NCI-H226 (cell line): ENCODE measurements around the gene TAF1D.
"Not testable (repeated sequence)": the region's sequence is repeated elsewhere in the genome, so short reads cannot be mapped to it uniquely, and the experiment has no call there.

ENCODE experiments used
- DNase-seq: peaks from one replicate; pipeline ENCODE4 v3.0.0-alpha.2; 2015

TAF1D gene, protein sequence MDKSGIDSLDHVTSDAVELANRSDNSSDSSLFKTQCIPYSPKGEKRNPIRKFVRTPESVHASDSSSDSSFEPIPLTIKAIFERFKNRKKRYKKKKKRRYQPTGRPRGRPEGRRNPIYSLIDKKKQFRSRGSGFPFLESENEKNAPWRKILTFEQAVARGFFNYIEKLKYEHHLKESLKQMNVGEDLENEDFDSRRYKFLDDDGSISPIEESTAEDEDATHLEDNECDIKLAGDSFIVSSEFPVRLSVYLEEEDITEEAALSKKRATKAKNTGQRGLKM

DNA sequence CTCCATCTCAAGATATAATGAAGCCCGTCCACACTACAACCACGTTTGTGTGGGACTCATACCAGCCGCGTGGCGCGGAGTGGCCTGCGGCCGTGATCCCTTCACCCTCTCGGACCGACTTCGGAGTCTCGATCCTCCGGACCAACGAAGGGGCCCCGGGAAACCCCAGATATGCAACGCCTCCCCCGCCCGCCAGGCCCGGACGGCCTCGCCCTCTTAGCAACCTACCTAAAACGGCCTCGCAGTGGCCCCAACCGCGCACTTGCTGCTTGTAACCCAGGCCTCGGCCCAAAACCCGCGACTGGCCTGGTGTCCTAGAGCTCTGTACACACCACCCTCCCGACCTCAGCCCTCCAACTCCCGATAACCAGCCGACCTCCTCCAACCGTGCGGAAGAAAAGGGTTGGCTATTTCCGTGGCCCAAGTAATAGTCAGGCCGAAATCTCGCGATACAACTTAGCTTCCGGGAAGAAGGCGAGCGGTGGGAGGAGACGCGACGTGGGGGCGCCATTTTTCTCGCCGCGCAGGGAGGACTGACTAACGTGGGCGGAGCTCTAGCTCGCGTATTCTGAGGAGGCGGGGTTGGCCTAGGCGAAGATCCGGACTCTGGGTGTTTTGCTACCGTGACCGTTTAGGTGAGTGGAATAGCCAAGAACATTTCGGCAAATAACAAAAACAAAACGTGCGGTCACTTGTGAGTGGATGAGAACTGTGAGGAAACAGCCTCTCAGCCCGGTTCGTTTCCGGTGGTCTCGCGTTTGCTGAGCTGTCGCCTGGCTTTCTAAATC, at the start of gene TAF1D, which contains the start of gene C11orf54:
TAF1D (minus strand) TSS at position 402 of the 788 bp plus-strand sequence. CDS start 2,191 bp downstream, outside the sequence.
C11orf54 (plus strand) TSS at position 579 of the 788 bp plus-strand sequence. CDS start 5,722 bp downstream, outside the sequence.
- DNase-seq, result peak; percentile 93

DNA sequence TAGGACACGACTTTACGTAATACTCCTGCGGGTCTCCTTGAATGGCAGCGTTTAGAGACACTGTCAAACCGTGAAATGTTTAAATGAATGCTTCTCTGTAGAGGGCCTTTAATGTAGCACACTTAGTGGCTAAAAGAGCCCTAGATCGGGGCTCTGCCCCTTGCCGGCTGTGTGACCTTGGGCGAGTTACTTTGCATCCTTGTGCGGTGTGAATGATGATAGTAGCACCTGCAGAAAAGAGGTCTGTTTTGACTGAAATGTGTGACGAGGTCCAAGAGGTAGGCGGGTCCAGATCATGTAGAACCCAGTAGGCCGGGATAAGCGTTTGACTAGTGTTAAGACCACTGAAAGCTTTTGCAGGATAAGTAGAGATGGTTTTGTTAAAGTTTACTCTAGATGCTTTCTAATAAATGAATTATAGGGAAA, 43.7 kb upstream of the TAF1D start:
- no peak for DNase-seq

DNA sequence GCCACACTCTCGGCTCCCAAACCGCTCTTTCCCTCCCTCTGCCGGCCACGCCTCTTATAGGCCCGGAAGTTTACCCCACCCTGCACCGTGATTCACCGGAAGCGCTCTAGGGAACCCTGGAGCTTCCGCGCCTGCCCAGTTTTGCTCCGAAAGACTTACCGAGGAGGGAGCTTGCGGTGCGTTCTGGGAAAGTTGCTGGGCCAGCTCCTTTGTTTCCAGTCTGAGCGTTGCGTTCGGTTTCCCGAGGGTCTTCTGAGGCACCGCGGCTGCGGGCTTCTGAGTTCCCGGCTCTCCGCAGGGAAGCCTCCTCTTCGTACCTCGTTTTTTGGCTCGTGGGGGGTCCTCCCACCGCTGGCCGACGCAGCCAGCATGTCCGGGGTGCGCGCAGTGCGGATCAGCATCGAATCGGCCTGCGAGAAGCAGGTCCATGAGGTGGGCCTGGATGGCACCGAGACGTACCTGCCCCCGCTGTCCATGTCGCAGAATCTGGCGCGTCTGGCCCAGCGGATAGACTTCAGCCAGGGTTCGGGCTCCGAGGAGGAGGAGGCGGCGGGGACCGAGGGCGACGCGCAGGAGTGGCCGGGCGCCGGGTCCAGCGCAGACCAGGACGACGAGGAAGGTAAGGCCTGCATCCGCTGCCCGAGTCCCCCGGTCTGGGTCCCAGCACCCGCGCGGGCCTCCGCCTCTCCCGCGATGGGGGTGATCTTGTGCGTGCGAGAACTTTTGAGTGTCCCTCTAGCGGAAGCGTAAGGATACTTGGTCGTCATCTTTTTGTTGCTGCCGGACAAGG, 43.0 kb upstream of the TAF1D start, which contains the start of gene MED17:
MED17 (plus strand) TSS at position 138 of the 790 bp plus-strand sequence; CDS start at position 370, 232 bp downstream.
- DNase-seq, result peak; percentile 92

DNA sequence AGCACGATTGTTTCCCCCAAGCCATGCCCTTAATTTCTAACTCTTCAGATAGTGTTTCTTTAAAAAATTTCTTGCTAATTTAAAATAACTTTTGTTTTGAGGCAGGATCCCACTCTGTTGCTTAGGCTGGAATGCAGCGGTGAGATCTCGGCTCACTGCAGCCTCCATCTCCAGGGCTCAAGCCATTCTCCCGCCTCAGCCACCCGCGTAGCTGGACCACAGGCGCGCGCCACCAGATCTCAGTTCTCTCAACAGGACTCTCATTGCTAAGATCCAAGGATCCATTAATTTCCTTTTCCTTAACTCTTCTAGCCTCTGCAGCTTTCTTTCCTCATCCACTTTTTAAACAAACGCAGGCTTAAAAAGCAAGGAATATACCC, 42.5 kb upstream of the TAF1D start:
- DNase-seq, result no peak

DNA sequence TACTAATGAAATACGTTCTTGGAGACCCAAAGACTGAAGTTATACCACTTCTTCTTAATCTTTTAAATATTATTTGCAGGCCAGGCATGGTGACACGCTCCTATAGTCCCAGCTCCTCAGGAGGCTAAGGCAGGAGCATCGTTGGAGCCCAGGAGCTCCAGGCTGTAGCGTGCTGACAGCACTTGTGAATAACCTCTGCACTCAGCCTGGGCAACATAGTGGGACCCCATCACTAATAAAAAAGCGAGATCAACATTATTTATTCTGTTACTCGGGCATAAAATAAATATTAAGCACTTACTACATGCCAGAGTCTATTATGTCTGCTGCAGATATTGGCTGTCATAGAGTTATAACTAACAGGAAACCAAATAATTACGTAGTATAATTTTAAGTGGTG, 42.1 kb upstream of the TAF1D start:
- DNase-seq, result no peak

DNA sequence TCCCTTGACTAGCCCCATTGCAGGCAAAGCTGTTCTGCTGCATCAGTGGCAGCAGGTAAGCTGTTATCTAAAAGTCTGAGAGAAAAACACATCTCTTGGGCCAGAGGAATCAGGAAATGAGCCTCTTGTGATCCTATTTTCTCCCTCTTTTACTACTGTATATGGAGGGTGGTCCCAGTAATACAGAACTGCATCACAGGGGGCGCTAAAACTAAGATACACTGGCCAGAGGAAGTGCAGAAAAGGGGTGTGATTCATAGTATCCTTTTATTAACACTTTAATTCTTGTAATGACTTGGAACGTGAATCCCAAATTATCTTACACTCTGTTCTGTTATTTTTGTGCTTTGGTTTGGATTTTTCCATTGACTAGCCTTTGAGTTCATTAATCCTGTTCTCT, 34.0 kb upstream of the TAF1D start:
- DNase-seq, result no peak

DNA sequence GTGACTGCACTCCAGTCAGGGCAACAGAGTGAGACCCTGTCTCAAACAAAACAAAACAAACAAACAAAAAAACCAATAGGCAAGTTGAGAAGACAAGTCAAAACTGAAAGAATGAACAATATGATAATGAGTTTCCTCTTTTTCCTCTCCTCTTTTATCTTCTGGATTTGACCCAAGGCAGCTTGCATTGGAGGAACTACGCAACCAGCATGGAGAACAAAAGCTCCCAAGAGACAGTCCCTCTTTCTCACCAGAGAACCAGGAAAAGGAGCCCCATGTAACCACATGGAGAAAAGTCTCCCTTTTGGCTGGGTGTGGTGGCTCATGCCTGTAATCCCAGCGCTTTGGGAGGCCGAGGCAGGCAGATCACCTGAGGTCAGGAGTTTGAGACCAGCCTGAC, 33.3 kb upstream of the TAF1D start:
- not testable (repeated sequence) for DNase-seq

DNA sequence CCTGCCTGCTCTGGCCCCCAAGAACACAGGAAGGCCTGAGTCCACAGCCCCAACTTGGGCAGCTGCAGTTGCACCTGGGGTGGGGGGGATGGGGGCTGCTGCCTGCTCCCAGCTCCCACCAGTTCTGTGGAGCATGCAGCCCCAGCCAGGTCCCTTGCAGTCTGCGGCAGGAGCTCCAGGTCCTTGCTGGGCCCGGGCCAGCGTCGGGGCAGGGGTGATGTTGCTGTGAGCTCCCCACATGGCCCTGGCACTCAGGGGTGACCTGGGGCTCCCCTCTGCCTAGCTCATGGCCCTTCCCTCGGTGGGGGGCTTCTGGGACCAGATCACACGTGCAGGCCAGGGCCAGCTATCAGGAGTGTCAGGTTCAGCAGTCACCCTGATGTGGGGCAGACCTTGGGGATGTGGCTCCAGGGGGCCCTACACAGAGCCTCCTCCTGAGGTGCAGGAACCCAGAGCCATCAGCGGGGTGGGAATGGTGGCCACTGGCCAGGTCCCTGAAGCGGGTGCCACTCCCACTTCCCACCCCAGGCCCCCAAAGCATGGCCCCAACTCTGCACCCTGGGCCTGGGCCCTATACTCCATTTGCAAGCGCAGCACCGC, 32.4 kb upstream of the TAF1D start:
- DNase-seq, result no peak

DNA sequence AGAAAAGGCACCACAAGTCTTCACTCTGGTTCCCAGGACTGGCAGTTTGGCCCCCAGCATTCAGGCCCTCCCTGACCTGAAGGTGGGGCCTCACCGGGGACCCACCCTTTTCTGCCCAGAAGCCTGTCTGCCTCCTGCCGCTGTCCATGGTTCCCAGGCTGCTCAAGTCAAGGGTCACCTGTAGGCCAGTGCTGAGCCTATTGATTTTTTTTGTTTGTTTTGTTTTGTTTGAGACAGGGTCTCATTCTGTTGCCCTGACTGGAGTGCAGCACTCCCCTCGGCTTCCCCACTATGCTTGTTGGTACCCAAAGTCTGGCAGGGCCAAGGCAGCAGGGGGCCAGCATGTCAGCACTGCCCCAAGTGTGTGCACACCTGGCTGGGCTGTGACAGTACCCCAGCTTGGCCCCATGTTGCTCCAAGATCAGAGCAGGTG, 31.8 kb upstream of the TAF1D start:
- DNase-seq, result no peak

DNA sequence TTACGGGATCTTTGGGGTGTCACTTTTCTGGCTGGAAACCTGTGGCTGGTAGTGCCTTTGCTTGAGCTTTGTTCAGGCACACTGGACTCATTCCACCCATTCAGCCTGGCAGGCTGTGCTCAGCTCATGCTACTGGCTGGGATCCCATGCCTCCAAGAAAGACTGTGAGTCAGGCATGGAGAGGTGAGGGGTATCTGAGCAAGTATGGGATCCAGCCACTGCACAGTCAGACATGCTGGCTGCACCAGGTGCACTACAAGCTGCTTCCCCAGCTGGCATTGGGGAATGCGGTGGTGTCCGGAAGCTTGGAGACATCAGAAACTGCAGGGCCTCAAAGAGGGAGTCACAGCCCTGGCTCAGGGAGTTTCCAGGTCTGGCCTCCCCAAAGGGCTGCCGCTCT, 30.8 kb upstream of the TAF1D start:
- DNase-seq, result no peak

DNA sequence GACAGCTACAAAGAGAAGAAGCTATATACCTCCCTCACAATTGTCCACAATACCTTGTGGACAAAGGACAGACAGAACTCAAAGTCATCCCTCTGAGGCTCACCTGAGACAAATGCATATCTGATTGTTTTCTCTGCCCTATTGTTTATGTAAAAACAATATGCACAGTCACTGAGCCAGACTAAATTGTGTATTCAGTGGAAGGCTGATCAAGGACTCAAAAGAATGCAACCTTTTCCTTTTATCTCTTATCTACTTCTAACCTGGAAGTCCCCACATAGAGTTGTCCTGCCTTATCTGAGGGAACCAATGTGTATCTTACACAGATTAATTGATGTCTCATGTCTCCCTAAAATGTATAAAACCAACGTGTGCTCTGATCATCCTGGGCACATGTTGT, 28.9 kb upstream of the TAF1D start:
- DNase-seq, result no peak

DNA sequence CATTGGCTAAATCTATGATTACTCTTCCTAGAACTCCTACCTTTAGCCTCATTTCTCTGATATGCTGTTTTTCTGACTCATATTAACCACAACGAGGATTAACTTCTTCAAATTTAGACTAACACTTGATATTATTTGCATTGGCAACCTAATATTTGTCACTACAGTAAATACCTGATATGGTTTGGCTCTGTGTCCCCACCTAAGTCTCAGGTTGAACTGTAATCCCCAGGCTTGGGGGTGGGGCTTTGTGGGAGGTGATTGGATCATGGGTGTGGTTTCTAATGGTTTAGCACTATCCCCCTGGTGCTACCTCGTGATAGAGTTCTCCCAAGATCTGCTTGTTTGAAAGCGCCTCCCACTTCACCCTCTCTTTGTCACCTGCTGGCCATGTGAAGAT, 25.7 kb upstream of the TAF1D start:
- DNase-seq, result no peak

DNA sequence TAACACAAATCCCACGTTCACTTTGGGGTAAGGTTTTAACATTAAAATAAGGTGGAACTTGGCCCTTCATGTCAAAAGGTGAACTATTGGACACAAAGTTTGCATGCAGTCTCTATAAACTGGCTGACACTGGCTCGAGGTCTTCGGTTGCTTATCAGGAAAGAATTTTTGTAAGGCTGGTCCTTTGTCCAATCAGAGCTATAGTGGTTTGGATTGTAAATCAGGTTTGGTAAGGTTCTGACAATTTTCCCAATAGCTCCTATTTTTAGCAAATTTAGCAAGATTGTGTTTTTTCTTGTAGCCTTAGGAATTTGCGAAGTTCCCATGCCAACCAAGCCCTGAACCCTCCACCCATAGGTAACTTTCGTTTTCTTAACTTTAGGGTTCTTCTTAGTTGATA, 25.2 kb upstream of the TAF1D start:
- DNase-seq, result no peak

DNA sequence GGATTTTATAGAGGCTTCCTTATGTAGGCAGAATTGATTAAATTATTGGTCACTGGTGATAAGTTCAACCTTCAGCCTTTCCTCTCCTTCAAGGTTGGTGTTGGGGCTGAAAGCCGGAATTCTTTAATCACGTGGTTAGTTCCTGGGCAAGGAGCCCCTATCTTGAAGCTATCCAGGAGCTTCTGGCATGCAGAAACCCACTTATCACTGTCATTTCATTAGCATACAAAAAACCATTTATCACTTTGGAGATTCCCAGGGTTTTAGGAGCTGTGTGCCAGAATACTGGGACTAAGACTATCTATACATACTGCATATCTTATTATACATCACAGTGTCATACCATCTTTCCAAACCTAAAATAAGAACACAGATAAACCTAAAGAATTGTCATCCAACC, 24.3 kb upstream of the TAF1D start:
- no peak for DNase-seq

DNA sequence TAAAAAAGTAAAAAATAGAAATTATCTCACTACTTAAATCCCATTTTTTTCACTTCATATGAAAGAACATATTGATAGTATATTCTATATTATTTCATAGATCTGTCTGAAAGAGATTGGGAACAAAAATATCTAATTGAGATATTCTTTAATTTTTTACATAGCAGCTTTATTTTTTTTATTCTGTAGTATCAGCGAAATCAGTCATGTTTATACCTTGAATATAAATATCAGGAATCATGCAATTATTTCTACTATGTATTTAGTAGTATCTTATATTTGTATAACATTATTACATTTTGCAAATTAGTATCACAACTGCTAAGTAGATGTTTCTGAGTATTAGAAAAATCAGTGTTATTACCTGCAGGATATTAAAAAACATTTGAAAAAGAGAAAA, 20.6 kb upstream of the TAF1D start:
- no peak for DNase-seq

DNA sequence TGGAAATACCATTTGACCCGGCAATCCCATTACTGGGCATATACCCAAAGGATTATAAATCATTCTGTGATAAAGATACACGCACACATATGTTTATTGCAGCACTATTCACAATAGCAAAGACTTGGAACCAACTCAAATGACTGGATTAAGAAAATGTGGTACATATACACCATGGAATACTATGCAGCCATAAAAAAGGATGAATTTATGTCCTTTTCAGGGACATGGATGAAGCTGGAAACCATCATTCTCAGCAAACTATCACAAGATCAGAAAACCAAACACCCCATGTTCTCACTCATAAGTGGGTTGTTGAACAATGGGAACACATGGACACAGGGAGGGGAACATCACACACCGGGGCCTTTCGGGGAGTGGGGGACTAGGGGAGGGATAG, 17.8 kb upstream of the TAF1D start:
- not testable (repeated sequence) for DNase-seq

DNA sequence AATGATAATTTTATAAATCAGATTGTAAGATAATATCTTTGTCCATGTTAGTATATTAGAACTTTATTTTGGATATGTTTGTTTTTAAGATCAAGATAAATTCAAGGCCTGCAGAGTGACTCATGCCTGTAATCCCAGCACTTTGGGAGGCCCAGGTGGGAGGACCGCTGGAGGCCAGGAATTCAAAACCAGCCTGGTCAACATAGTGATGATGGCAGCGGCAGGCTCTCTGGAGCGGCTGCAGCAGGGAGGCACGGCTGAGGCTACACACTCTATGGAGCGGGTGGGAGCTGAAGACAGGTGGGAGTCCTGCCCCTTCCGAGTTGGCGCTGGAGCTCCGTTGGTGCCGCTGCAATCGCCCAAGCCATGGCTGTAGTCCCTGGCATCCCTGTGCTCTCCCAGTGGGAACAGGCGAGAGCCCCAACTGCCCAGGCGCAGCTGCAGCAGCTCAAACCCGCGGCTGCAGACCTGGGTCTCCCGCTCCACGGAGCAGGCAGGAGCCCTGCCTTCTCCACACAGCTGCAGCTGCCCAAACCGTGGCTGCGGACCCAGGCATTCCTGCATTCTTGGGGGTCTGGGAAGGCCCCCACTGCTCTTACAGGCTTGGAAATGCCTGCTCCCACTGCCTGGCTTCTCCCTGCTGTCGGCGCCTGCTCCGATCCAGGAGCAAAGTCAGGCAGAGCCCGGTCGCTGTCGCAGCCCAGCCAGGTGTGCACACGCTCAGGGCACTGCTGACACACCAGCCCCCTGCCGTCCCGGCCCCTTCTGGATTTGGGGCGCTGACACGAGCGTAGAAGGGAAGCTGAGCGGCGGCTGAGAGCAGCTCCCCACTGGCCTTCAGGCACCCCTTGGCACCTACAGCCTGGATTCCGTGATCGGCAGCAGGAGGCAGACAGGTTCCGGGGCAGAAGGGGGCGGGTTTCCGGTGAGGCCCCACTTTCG, 16.9 kb upstream of the TAF1D start:
- DNase-seq, result no peak

DNA sequence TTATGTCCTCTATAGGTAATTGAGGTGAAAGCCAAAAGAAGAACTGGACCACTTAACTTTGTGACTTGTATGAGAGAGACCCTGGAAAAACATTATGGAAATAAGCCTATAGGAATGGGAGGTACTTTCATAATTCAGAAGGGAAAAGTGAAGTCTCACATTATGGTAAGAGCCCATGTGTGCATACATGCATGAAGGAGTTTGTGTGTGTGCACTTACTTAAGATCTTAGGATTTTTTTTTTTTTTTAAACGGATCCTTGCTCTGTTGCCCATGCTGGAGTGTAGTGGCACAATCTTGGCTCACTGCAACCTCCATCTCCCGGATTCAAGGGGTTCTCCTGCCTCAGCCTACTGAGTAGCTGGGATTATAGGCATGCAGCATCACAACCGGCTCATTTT, 16.0 kb upstream of the TAF1D start:
- no peak for DNase-seq

DNA sequence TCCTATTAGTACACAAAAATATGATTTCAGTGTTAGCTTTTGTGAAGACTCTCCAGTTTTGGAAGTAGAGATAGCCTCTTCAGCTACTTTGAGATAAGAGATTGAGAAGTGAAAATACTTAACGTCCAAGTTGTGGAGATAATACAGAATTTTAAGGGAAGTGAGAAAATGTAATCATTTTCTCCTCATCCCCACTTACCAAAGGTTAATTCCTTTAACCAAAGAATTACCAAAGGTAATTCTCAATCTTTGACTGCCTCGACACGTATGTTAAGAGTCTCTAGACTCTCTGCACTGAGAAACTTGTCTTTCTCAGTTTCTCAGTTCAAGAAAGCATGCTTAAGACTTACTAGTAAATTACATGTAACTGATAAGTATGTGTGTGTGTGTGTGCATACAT, 15.5 kb upstream of the TAF1D start:
- DNase-seq, result no peak

DNA sequence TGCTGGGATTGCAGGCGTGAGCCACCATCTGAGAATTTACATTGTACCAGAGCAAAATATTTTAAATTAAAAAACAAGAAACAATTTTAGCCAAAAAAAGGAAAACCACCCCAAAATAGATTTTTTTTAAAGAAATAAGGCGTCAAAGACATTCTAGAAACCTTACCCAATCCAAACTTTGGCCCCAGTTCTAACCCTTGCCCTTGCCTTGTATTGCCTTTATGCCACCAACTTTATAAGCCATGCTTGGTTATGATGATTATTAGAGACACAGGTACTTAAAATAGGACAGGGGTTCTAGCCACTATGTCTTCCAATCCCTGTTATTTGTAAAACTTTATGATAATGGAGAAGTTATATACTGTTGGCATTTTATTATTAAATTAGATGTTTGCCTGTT, 11.9 kb upstream of the TAF1D start:
- DNase-seq, result no peak

DNA sequence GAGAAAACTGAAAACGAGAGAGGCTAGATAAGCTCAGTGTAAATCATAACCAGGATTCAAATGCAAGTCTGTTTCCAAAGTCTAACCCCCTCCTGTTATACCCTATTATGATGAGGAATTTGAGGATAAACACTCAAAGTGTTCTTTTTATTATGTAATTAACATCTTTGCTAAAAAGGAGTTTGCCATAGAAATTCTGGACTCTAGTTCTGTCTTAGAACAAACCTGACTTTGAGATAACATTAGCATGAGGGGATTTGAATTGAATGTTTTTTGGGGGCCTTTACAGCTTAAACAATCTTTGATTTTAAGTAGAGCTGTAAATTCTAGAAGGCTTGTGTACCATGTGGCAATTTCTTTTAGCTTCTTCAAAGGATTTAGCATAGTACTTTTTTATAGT, 9.7 kb upstream of the TAF1D start:
- no peak for DNase-seq

DNA sequence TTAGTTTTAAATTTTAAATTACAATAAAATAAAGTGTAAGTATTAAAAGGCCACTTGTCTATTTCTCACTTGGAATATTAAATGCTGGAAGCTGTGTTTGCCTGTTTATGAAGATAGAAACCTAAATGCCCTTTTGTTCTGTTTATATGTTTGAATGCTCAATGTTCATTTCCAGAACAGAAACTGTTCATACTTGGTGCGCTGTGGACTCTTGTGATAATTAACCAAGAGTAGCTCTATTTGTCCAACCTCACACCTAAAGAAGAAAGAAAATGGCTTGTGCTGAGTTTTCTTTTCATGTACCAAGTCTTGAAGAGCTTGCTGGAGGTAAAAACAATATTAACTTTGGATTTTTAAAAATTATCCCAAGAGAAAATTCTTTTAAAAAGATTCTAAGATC, 5.8 kb upstream of the TAF1D start:
- DNase-seq, result no peak
